Measurements from ENCODE around the gene WNT7A. TPM values are rescaled to one million over a fixed set of nuclear protein-coding genes. Genes with fewer than 3 reads are reported as not detected.

WNT7A gene
- total and polyA plus RNA-seq, 2 donors (not counting 3 experiments of a cell fraction or from before 2014, with no cell fraction given) = not detected

DNA sequence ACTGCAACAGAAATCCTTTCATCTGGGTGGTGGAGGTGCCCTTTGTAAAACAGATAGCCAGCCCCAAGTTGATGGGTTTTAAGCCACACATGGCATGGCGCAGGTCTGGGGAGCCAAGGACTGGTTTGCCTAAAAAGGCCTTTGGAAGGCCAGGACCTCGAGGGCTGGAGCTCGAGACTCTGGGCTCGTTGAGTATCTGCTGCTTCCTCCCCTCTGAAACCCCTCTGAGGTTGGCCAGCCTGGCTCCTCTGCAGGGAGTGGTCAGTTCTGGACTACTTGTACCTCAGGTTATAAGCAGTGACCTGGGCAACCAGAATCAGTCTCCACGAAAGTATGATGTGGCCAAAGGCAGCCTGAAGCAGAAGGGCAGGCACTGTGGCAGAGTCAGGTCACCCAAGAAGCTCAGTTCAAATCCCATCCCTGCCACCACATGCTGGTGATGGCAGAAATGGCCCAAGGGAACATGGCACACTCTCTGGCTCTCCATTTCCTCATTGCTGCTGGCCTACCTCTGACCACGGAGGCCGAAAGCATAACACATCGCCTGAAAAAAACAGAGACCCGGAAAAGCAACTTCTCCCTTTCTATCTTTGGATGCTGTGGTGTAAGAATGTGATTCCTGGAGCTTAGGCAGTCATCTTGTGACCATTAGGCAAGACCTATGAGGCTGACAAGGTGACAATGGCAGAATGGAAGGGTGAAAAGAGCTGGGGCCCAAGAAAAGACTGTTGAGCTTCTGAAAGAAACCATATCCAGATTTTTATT is 51.2 kb downstream of the WNT7A start:
- Histone ChIP-seq H4K20me1 (replicated peaks; ENCODE audit: control insufficient read depth, extremely low read depth, insufficient read depth, low read length) (no peaks in the 10 kb centered on the region), H3K9ac (replicated peaks; ENCODE audit: extremely low read depth, insufficient read depth, low read length) (no peak overlapping the region), H3K27me3 (ENCODE audit: control insufficient read depth in 2 of 2, insufficient read depth in 2 of 2, low read length in 2 of 2) (no peaks in the 10 kb centered on the region), H3K4me2 (ENCODE audit: insufficient read depth, low read length) (no peak overlapping the region), H3K4me3 (replicated peaks in 1 of 3; ENCODE audit: insufficient read depth in 1 of 3, low read depth in 1 of 3, low read length in 3 of 3) (no peak overlapping the region), H3K27ac (ENCODE audit: insufficient read depth, low read depth, low read length) (no peak overlapping the region), H3K4me1 (ENCODE audit: control insufficient read depth, extremely low read depth, insufficient read depth, low read length) (no peaks in the 10 kb centered on the region), H3K9me1 (replicated peaks; ENCODE audit: control insufficient read depth, extremely low read depth, insufficient read depth, low read length) (no peaks in the 10 kb centered on the region), H3K9me3 (replicated peaks; ENCODE audit: control insufficient read depth, insufficient read depth, low read length) (no peaks in the 10 kb centered on the region), H3K36me3 (ENCODE audit: control insufficient read depth in 2 of 2, extremely low read depth in 1 of 2, insufficient read depth in 2 of 2, low read length in 2 of 2) (no peaks in the 10 kb centered on the region), H2AFZ (ENCODE audit: low read depth, low read length) (no peak overlapping the region), H3K79me2 (ENCODE audit: control insufficient read depth, insufficient read depth, low read length) (no peaks in the 10 kb centered on the region)
- intact Hi-C loops (cut with micrococcal nuclease) (no loop called here), dilution Hi-C loops (cut with MboI; ENCODE audit: extremely low pct_ligation_motif_present, low sequenced_read_pairs) (no loop called here)
- ChIA-PET POLR2A (no interaction called here), CTCF (no interaction called here)
- DNase-seq (ENCODE audit: low read depth, low spot score) = no peak
- BruUV-seq (replicated peaks) = no TSS peak
- TF ChIP-seq, protein P1, sequence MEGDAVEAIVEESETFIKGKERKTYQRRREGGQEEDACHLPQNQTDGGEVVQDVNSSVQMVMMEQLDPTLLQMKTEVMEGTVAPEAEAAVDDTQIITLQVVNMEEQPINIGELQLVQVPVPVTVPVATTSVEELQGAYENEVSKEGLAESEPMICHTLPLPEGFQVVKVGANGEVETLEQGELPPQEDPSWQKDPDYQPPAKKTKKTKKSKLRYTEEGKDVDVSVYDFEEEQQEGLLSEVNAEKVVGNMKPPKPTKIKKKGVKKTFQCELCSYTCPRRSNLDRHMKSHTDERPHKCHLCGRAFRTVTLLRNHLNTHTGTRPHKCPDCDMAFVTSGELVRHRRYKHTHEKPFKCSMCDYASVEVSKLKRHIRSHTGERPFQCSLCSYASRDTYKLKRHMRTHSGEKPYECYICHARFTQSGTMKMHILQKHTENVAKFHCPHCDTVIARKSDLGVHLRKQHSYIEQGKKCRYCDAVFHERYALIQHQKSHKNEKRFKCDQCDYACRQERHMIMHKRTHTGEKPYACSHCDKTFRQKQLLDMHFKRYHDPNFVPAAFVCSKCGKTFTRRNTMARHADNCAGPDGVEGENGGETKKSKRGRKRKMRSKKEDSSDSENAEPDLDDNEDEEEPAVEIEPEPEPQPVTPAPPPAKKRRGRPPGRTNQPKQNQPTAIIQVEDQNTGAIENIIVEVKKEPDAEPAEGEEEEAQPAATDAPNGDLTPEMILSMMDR (IDR thresholded peaks at IDR 0.05; ENCODE audit: extremely low read depth in 1 of 2, insufficient read depth in 1 of 2, low read depth in 1 of 2, low read length in 2 of 2) = no peak
- TF ChIP-seq, protein P2, sequence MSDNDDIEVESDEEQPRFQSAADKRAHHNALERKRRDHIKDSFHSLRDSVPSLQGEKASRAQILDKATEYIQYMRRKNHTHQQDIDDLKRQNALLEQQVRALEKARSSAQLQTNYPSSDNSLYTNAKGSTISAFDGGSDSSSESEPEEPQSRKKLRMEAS (IDR thresholded peaks at IDR 0.05; ENCODE audit: insufficient read depth, insufficient read length) = no peak
- no peak for TF ChIP-seq POLR2A (IDR thresholded peaks at IDR 0.05; ENCODE audit: low read depth, low read length)
- no peak for TF ChIP-seq MYC (IDR thresholded peaks at IDR 0.05; ENCODE audit: low read depth, low read length)
- FAIRE-seq = no peak

DNA sequence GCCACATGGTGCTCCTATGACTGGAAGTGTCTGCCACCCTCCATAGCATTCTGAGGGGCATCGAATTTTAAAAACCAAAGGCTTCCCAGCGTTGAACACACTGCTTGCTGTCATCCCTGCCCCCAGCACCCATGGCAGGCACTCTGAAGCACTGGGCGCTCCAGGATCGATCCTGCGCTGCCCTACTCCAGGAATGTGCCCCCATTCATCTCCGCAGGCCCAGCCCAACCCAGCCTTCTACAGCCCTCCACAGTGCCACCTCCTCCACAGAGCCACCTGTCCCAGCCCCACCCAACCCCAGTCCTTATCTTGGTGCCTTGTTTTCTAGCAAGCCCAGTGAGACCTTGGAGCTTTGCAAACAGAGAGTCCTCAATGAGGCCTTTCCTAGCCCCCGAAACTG is 52.2 kb downstream of the WNT7A start:
- H3K4me2 ChIP-seq (ENCODE audit: insufficient read depth, low read length) = no peak overlapping the region
- no peak overlapping the region for H2AFZ ChIP-seq (ENCODE audit: low read depth, low read length)
- dilution Hi-C loops (cut with MboI; ENCODE audit: extremely low pct_ligation_motif_present, low sequenced_read_pairs) = no loop called here
- H4K20me1 ChIP-seq (replicated peaks; ENCODE audit: control insufficient read depth, extremely low read depth, insufficient read depth, low read length) = no peaks in the 10 kb centered on the region
- H3K9me1 ChIP-seq (replicated peaks; ENCODE audit: control insufficient read depth, extremely low read depth, insufficient read depth, low read length) = no peaks in the 10 kb centered on the region
- TF ChIP-seq EZH2 (IDR thresholded peaks at IDR 0.05; ENCODE audit: borderline replicate concordance, low read depth, low read length, severe bottlenecking) (no peak), POLR2AphosphoS5 (IDR thresholded peaks at IDR 0.05; ENCODE audit: insufficient read depth, low read depth, low read length) (no peak), GATA2 (IDR thresholded peaks at IDR 0.05; ENCODE audit: insufficient read depth, insufficient read length, low read depth, low read length) (no peak), MYC (IDR thresholded peaks at IDR 0.05; ENCODE audit: low read depth, low read length) (no peak), POLR2A (IDR thresholded peaks at IDR 0.05; ENCODE audit: low read depth, low read length) (no peak), FOS (IDR thresholded peaks at IDR 0.05; ENCODE audit: borderline replicate concordance, insufficient read depth, low read length) (no peak), JUN (IDR thresholded peaks at IDR 0.05; ENCODE audit: borderline replicate concordance, insufficient read depth, insufficient read length, low read depth) (no peak)
- TF ChIP-seq, protein P2 (IDR thresholded peaks at IDR 0.05; ENCODE audit: insufficient read depth, insufficient read length) = no peak
- TF ChIP-seq, protein P1 (IDR thresholded peaks at IDR 0.05; ENCODE audit: extremely low read depth in 1 of 2, insufficient read depth in 1 of 2, low read depth in 1 of 2, low read length in 2 of 2) = no peak
- intact Hi-C loops (cut with micrococcal nuclease) = no loop called here
- H3K9ac ChIP-seq (replicated peaks; ENCODE audit: extremely low read depth, insufficient read depth, low read length) = no peak overlapping the region
- H3K9me3 ChIP-seq (replicated peaks; ENCODE audit: control insufficient read depth, insufficient read depth, low read length) = no peaks in the 10 kb centered on the region
- no peaks in the 10 kb centered on the region for H3K27me3 ChIP-seq (ENCODE audit: control insufficient read depth in 2 of 2, insufficient read depth in 2 of 2, low read length in 2 of 2)
- no peaks in the 10 kb centered on the region for H3K79me2 ChIP-seq (ENCODE audit: control insufficient read depth, insufficient read depth, low read length)
- no peak for DNase-seq (ENCODE audit: low read depth, low spot score)
- H3K27ac ChIP-seq (ENCODE audit: insufficient read depth, low read depth, low read length) = no peak overlapping the region
- ChIA-PET CTCF (no interaction called here), POLR2A (no interaction called here)
- FAIRE-seq = no peak
- H3K4me1 ChIP-seq (ENCODE audit: control insufficient read depth, extremely low read depth, insufficient read depth, low read length) = no peaks in the 10 kb centered on the region
- H3K36me3 ChIP-seq (ENCODE audit: control insufficient read depth in 2 of 2, extremely low read depth in 1 of 2, insufficient read depth in 2 of 2, low read length in 2 of 2) = no peaks in the 10 kb centered on the region
- no TSS peak for BruUV-seq (replicated peaks)
- no peak overlapping the region for H3K4me3 ChIP-seq (replicated peaks in 1 of 3; ENCODE audit: insufficient read depth in 1 of 3, low read depth in 1 of 3, low read length in 3 of 3)
